Activated T-helper 1 cell treated with anti-CD3 and anti-CD28 coated beads, Interleukin-12 subunit alpha, Interleukin-12 subunit beta, Interleukin-2, Interleukin-4 antibody, amounts not matched to agents 30 ng/mL and 10 ng/mL and 1 ng/mL, durations not matched to agents 14 hours and 24 hours and 36 hours (primary cell): ENCODE results near the gene EFHC1. TPM values are rescaled to one million over a fixed set of nuclear protein-coding genes. Genes with fewer than 3 reads are reported as not detected.

ENCODE experiments used
- DNase-seq: peaks from one replicate; pipeline ENCODE4 v3.0.0; 2021; ENCODE audit warnings: low spot score
- H3K27ac Mint-ChIP-seq: one replicate; pipeline ENCODE4 v1.8.0; 2021; ENCODE audit warnings: mild to moderate bottlenecking, mixed read lengths
- H3K27me3 Mint-ChIP-seq: one replicate; pipeline ENCODE4 v1.8.0; 2022; ENCODE audit warnings: mild to moderate bottlenecking, moderate library complexity, mixed read lengths; ENCODE audit not compliant: insufficient read depth
- H3K36me3 Mint-ChIP-seq: one replicate; pipeline ENCODE4 v1.8.0; 2021; ENCODE audit warnings: low read depth, mixed read lengths
- H3K4me1 Mint-ChIP-seq: one replicate; pipeline ENCODE4 v1.8.0; 2021; ENCODE audit warnings: low read depth, mixed read lengths
- H3K4me3 Mint-ChIP-seq: one replicate; pipeline ENCODE4 v1.8.0; 2021; ENCODE audit warnings: mild to moderate bottlenecking, moderate library complexity, mixed read lengths
- H3K9me3 Mint-ChIP-seq: one replicate; pipeline ENCODE4 v1.8.0; 2021; ENCODE audit warnings: mixed read lengths
- intact Hi-C: fragments of 100-400 bp; cut with micrococcal nuclease; formaldehyde crosslinking; loops from one replicate; pipeline ENCODE4 v1.15.1; 2024
- total RNA-seq: library from RNA; stranded (reverse); gene quantifications from 2 replicates; pipeline ENCODE4 v1.2.3, GENCODE V29; 2022

EFHC1 gene
- total RNA-seq, 1 donor from 2014 or later: 0.70 TPM

DNA sequence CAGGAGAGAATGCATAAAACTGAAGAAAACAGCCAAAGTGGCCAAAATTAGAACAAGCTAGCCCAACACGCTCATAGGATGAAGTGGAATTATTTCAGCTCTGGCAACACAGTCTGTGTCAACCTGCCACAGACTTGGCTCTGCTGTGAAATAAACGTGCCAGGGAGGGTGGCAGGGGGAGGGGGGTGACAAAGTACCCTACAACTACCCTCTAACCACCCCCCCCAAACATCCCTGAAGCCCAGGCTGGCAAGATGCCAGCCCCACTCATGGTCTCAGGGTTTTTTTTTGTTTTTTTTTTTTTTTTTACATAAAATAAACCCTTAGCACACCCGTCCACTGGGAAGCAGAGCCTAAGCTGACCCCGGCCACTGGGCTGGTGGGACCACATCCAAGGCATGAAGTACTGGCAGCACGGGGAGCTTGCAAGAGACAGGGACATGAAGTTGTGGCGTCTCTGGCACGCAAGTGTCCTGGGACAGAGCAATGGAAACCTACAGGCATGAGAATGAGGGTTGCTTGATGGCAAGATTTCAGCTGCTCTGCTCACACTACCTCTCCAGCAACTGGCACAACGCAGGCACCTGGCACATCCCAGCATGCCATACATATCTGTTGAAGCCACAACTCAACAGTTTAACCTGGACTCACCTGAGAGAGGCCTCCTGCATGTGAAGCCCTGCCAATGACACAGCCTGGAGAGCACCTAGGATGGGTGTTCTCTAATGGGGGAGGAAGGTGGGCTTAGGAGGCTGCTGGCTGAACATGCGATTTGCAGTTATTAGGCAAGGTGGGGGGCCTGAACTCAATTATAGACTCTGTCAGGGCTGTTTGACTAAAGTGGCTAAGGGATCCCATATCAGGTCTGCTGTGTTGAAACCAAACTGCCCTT lies 80.3 kb downstream of the EFHC1 start:
- peaks cover 16% of the 10 kb centered on the region for H3K4me1 Mint-ChIP-seq
- H3K36me3 Mint-ChIP-seq: no peaks in the 10 kb centered on the region
- intact Hi-C loops: no loop called here
- no peaks in the 10 kb centered on the region for H3K27me3 Mint-ChIP-seq
- H3K27ac Mint-ChIP-seq: no peak overlapping the region
- H3K9me3 Mint-ChIP-seq: no peaks in the 10 kb centered on the region
- H3K4me3 Mint-ChIP-seq: no peak overlapping the region
- no peak for DNase-seq

DNA sequence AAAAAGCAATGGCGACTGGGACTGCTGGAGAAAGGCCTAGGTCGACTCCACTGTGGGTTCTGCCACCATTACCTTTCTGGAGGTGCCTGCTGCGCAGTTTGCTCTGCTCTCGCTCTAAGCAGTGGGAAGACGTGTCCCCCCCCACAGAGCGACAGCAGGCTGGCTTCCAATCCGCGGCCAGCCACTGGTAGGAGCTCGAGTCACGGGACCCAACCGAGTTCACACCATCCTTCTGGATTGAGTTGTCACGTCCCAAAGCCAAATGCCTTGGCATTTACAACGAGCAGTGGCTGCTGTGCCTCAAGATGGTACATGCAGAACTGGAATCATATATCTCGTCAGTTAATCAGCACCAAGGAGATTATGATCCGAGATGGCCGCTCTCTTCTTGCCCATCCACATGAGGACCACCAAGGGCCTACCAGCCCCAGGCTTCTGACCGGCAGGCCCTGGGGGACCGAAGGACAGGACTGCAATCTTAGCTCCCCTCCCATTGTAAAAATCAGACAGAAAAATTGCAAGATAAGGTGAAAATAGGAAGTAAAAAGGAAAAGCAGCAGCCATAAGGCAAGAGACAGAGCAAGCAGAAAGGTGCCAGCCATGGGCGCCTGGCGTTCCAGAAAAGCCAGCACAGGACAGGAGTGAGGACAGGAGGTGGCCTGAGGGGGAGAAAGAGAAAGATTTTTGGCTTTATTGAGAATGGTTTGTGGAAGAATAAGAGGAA lies 82.3 kb downstream of the EFHC1 start:
- intact Hi-C loops: no loop called here
- no peaks in the 10 kb centered on the region for H3K4me1 Mint-ChIP-seq
- H3K9me3 Mint-ChIP-seq: no peaks in the 10 kb centered on the region

DNA sequence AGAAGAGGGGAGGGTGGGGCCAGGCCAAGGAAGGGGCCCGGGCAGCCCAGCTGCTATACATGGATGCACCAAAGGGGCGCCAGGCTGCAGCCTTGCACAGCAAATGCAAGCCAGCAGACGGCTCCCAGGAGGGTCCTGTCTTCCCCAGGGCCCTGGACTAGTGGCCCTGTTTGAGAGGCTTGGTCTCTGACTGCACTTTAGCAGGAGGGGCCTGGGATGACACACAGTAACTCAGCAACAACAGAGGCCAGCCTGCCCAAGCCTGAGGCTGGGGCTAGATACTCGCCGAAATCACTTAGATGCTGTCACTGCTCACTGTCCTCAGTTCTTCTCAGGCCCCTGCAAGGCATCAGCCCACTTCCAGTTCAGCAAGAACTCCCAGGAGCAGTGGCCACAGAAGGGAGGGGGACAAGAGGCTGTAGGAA lies 83.2 kb downstream of the EFHC1 start:
- no peaks in the 10 kb centered on the region for H3K9me3 Mint-ChIP-seq
- peaks cover 2% of the 10 kb centered on the region for H3K36me3 Mint-ChIP-seq
- H3K4me1 Mint-ChIP-seq: no peaks in the 10 kb centered on the region
- H3K4me3 Mint-ChIP-seq: no peak overlapping the region
- intact Hi-C loops: no loop called here
- H3K27me3 Mint-ChIP-seq: no peaks in the 10 kb centered on the region
- no peak for DNase-seq
- H3K27ac Mint-ChIP-seq: no peak overlapping the region

More for the DNA sequence above, 82.3 kb downstream of the EFHC1 start:
- Mint-ChIP-seq H3K27me3 (no peaks in the 10 kb centered on the region), H3K27ac (no peak overlapping the region), H3K36me3 (no peaks in the 10 kb centered on the region), H3K4me3 (no peak overlapping the region)
- DNase-seq: no peak

DNA sequence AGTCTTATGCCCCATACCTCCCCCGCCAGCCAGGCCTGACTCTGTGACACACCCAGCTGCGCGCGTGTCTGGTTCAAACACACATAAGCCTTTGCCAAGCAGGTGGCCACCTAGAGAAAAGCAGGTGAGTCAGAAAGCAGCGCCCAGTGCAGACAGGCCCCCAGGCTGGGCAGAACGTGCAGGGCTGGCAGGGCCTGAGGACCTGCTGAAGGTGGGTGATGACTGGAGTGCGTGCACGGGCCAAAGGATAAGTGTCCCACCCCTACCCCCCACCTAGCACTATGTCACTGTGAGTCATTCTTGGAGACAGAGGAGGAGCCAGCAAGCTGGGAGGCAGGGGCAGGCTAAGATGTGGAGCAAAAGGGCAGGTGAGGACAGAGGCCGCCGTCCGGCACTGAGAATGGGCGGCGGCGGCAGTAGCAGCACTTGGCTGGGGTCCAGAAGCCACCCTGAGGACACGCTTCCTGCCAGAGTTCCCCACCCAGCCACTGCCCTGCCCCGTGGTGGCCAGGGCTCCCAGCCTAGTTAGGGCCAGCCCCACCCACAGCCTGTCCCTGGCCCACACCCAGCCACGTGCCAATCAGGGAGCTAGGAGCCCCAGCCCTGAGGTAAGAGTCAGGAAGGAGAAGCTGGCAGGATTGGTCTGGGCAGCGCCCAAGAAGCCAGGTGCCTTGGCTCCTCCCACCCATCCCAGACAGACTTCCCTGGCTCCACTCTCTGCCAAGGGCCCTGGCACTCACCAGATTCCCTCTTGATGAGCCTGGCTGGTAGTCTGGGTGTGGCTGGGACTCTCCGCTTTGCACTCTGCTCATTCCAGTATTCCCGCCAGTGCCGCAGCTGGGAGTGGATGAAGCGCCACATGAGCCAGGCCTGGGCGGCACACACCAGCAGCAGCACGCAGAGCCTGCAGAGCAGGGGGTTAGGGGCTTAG lies 84.0 kb downstream of the EFHC1 start:
- intact Hi-C loops: no loop called here
- H3K4me3 Mint-ChIP-seq: no peak overlapping the region
- no peaks in the 10 kb centered on the region for H3K4me1 Mint-ChIP-seq
- H3K27me3 Mint-ChIP-seq: no peaks in the 10 kb centered on the region
- peaks cover 2% of the 10 kb centered on the region for H3K36me3 Mint-ChIP-seq
- no peak for DNase-seq
- no peak overlapping the region for H3K27ac Mint-ChIP-seq
- no peaks in the 10 kb centered on the region for H3K9me3 Mint-ChIP-seq

DNA sequence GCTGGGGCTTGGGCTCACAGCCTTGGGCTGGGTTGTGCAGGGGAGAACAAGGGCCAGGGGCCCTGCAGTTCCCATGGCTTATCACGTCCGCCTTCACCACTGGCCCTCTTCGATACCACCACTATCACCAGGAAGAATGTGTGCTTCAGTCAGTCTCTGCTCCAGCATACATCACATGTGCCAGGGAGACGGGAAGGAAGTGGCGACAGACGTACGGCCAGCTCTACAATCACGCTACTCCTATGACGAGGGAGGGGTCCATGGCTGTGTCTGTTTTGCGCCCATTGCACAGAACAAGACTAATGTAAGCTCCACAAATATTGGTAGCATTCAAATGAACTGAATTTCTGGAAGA lies 84.6 kb downstream of the EFHC1 start:
- Mint-ChIP-seq H3K36me3 (peaks cover 2% of the 10 kb centered on the region), H3K27ac (no peak overlapping the region)
- intact Hi-C loops: no loop called here

DNA sequence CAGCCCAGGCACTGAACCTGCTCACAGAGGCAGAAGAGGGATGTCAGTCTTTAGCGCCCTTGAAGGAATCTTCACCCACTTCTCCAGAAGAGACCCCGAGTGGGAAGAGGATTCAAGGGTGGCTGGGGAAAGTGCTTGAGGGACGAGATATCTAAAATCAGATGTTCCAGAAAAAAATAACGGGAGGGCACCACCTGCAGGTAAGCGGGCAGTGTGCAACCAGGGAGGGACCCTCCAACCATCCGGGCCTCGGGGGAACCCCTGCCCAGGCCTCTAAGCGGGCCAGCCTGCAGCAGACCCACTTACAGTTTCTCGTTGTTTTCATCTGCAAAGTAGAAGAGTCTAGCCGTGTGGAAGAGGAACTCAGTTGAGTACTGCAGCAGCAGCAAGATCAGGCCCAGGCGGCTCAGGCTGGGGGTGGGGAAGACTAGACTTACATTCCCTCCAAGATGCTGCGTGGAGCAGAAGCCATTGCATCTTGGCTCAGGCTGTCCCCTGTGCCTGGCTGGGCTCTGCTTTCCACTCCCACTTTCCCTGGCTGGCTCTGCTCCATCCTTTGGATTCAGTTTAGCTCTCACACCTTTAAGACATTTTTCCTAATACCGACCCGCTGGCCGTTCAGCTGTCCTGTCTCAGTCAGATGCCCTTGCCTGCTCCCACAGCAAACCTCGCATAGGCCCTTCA lies 85.7 kb downstream of the EFHC1 start:
- DNase-seq: no peak

More for the DNA sequence above, 84.6 kb downstream of the EFHC1 start:
- Mint-ChIP-seq H3K4me1 (no peaks in the 10 kb centered on the region), H3K9me3 (no peaks in the 10 kb centered on the region), H3K27me3 (no peaks in the 10 kb centered on the region), H3K4me3 (no peak overlapping the region)
- DNase-seq: no peak

DNA sequence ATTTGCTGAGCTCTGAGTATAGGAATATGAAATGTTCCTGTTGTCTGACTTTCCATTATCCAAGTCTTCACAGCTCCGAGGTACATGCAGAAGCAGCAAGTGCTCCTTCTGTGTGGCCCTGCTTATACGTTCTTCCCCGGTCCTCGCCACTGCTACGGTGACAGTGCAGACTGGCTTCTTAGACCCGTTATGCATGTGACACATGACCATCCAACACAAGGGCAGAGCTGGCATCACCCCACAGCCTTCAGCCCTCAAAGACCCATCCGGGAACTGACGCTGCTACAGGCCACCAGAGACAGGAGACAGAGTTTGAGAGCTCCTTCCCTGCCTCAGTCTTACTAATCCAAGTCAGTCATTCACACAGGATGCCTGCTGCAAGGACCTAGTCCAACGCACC lies 86.3 kb downstream of the EFHC1 start:
- Mint-ChIP-seq H3K9me3 (no peaks in the 10 kb centered on the region), H3K36me3 (peaks cover 5% of the 10 kb centered on the region), H3K4me1 (no peaks in the 10 kb centered on the region), H3K27me3 (no peaks in the 10 kb centered on the region), H3K4me3 (no peak overlapping the region), H3K27ac (no peak overlapping the region)
- intact Hi-C loops: no loop called here
- no peak for DNase-seq

More for the DNA sequence above, 85.7 kb downstream of the EFHC1 start:
- peaks cover 5% of the 10 kb centered on the region for H3K36me3 Mint-ChIP-seq
- intact Hi-C loops: no loop called here
- H3K27ac Mint-ChIP-seq: no peak overlapping the region
- H3K4me1 Mint-ChIP-seq: no peaks in the 10 kb centered on the region
- H3K9me3 Mint-ChIP-seq: no peaks in the 10 kb centered on the region
- H3K4me3 Mint-ChIP-seq: no peak overlapping the region
- no peaks in the 10 kb centered on the region for H3K27me3 Mint-ChIP-seq

DNA sequence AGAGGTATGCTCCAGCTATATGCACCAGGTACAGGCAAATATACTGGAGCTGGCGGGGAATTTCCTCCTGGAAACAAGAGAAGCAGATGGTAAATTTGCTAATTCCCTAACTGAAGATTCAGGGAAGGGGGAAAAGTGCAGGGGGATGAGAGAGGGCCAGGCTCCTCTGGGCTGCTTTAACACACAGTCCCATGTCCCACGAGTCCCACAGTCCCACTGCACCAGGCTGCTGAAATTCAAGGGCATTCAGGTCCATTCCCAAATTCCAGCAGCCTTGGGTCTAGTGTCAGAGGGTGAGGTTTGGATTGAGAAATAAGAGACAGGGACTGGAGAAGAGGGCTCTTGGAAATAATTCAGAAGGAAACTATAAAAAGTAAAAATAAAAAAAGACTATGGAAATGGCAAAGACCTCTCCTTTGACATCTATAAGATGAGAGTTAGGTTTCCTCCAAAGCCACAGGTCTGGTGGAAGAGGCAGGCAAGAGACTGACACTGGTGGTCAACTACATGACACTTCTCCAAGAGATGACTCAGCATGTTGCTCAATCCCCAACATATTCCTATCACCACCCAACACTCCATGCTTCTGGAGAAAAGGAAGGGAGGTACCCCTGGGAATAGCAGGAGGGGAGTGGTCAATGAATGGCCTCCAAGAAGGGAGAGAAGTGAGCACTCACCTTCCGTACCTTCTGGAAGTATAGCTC lies 87.6 kb downstream of the EFHC1 start:
- Mint-ChIP-seq H3K4me3 (no peak overlapping the region), H3K4me1 (no peaks in the 10 kb centered on the region), H3K27me3 (no peaks in the 10 kb centered on the region), H3K27ac (no peak overlapping the region), H3K9me3 (no peaks in the 10 kb centered on the region), H3K36me3 (peaks cover 5% of the 10 kb centered on the region)
- intact Hi-C loops: no loop called here
- DNase-seq: no peak

DNA sequence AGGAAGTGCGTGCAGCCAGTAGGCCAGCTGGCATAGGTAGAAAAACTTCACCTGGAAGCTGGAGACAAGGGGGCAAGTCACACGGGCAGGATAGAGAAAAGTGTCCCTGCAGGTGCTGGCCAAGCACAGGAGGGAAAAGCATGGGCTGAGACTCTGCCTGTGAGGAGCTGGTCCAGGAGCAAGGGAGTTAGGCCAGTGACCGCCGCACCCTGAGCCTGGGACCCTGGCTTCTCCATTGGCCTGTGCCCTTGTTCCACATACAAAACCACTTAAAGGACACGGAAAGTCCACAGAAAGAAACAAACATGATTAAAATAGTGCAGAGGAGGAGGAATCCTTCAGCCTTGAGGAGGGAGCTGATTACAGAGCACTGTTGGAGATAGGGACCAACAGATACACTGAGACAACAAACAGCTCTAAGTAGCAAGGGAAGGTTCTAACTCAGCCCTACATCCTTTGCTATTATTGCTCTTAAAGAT lies 88.2 kb downstream of the EFHC1 start:
- intact Hi-C loops: no loop called here
- Mint-ChIP-seq H3K4me1 (no peaks in the 10 kb centered on the region), H3K27me3 (no peaks in the 10 kb centered on the region), H3K9me3 (no peaks in the 10 kb centered on the region), H3K4me3 (no peak overlapping the region), H3K27ac (no peak overlapping the region), H3K36me3 (peaks cover 5% of the 10 kb centered on the region)
- no peak for DNase-seq

DNA sequence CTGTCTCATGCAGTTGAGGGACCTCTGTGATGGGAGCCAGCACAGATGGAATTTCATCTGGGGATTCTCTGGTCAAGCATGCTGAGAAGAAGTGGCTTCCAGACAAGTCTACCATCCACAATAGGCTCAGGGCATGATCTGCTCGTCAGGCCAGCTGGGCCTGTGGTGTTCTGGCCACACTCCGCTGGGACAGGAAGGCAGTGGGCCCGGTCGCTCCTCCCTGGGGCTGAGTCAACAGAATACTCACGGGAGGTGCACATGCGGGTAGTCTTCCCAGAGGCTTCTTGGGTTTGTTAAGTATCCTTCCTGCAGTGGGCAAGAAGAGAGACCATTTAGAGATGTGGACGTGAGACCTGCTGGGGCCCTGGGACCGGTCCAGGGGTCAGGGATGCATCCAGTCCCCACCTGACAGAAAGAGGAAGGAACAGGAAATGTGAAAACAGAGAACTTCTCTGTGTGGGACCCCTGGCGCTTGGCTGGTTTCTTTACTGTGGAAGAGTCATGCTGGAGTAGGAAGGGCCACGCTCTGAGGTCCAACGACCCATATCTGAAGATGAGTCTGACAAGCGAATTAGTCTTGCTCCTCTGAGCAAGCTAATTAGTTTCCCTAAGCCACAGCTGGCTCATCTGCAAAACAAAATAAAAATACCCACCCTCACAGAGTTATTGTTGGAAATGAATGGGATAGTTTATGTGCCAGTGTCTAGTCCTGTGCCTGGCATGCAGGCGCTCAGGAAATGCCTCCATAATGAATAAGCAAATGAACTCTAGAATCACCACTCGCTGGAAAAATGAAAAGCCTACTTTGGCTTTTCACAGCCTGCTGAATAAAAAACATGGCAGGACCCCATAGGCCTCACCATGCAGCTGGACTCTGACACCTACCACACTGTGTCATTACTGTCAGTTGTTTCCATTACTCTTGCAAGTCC lies 89.4 kb downstream of the EFHC1 start:
- H3K9me3 Mint-ChIP-seq: no peaks in the 10 kb centered on the region
- no peaks in the 10 kb centered on the region for H3K27me3 Mint-ChIP-seq
- no peak overlapping the region for H3K4me3 Mint-ChIP-seq
- DNase-seq: no peak
- no peak overlapping the region for H3K27ac Mint-ChIP-seq
- peaks cover 7% of the 10 kb centered on the region for H3K36me3 Mint-ChIP-seq
- intact Hi-C loops: no loop called here
- H3K4me1 Mint-ChIP-seq: peaks cover 4% of the 10 kb centered on the region

DNA sequence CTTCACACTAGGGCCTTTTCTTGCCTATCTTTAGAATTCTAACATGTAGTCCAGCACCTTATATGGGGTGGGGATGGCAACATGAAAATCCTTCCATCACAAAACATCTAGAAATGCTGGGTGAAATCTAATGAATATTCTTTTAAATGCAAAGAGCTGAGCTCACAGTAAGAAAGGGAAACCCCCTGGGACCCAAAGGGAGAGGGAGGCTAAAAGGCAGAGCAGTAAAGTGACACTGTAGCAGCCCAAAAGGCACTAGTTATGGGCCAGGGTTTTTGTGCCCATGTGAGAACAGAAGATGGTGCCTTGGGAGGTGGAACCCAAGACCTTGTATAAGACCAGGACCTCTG lies 90.0 kb downstream of the EFHC1 start:
- H3K27me3 Mint-ChIP-seq: no peaks in the 10 kb centered on the region
- DNase-seq: no peak
- no peak overlapping the region for H3K27ac Mint-ChIP-seq
- H3K4me3 Mint-ChIP-seq: no peak overlapping the region
- H3K4me1 Mint-ChIP-seq: peaks cover 10% of the 10 kb centered on the region
- no peaks in the 10 kb centered on the region for H3K9me3 Mint-ChIP-seq
- intact Hi-C loops: no loop called here
- H3K36me3 Mint-ChIP-seq: peaks cover 14% of the 10 kb centered on the region
